ENCODE measurements around the gene ZFYVE27. TPM values are rescaled to one million over a fixed set of nuclear protein-coding genes. Genes with fewer than 3 reads are reported as not detected.

ZFYVE27 gene
- total RNA-seq, 1 donor from 2014 or later: 26.9 TPM

DNA sequence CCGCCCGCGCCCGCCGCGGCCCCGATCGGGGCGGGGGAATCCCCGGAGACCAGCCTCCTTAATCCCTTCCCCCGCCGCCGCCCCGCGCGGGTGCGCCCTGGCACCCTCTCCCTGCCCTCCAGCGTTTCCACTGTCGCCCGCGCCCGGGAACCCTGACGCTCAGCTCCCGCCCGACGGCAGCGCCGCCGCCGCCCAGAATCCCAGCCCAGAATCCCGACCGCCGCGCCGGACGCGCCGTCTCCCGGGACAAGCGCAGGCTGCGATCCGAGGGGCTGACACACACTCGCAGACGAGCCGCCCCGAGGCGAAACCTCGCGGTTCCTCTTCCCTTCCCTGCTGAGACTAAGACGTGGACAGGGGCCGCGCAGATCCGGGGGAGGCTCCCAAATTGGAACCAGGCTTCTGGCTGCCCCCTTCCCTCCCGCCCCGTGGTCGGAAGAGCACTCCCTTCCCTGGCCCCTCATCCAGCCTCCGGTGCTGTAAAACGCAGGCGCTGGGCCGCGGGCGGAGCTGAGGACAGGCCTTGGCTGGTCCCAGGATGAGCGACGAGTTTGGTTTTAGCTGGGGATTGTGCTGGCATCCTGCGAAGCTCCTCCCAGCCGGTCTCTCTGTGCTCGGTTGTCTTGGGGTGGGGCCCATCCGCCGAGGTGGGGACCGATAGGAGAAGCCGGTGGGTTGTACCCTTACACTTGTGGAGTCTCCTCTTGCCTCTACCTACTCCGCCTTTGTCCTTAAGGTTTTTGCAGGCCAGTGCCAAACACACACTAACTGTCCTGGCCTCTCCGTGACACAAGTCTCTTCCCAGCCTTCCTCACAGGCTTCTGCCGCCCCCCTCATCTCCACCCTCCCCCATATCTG is 22.3 kb upstream of the ZFYVE27 start:
- no peaks in the 10 kb centered on the region for H3K9me3 Mint-ChIP-seq
- TF ChIP-seq, protein P1, sequence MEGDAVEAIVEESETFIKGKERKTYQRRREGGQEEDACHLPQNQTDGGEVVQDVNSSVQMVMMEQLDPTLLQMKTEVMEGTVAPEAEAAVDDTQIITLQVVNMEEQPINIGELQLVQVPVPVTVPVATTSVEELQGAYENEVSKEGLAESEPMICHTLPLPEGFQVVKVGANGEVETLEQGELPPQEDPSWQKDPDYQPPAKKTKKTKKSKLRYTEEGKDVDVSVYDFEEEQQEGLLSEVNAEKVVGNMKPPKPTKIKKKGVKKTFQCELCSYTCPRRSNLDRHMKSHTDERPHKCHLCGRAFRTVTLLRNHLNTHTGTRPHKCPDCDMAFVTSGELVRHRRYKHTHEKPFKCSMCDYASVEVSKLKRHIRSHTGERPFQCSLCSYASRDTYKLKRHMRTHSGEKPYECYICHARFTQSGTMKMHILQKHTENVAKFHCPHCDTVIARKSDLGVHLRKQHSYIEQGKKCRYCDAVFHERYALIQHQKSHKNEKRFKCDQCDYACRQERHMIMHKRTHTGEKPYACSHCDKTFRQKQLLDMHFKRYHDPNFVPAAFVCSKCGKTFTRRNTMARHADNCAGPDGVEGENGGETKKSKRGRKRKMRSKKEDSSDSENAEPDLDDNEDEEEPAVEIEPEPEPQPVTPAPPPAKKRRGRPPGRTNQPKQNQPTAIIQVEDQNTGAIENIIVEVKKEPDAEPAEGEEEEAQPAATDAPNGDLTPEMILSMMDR (conservative IDR thresholded peaks at IDR 0.05): peak; percentile 17
- H3K27me3 Mint-ChIP-seq (ENCODE audit: low read depth): peaks cover 6% of the 10 kb centered on the region
- peak; percentile 45 for DNase-seq (ENCODE audit: low read depth, low spot score)
- peaks cover 62% of the 10 kb centered on the region for H3K4me1 Mint-ChIP-seq
- H3K4me3 Mint-ChIP-seq: peak overlapping the region; percentile 97
- H3K27ac Mint-ChIP-seq (ENCODE audit: unreplicated experiment): peak overlapping the region; percentile 50
- H3K36me3 Mint-ChIP-seq (ENCODE audit: low read depth): peaks cover 3% of the 10 kb centered on the region

DNA sequence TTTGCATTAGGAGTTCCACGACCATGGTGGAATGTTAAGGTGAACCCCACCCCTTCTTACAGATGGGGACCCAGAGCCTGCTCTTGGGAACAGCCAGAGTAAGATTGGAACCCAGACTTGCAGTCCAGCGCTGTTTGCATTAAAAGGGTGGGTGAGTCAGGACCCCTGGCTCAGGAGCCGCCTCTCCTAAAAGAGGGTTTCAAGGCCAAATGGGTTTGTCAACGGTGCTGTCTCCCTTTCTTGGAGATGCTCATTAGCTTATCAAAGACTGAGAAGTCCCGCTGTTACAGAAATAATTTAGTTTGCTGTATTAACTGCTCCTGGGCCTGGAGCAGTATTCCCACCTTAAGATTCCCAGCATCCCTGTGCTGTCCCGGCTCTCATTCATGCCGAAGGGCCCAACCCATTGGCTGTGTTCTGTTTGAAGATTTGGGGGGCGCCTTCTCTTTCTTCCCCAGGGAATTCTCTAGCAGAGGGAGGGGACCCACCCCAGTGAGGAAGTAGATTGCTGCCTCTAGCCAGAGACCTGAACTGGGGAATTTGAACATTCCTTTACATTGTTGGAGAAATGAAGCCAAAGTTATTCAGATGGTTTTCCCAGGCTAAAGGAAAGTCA is 21.6 kb upstream of the ZFYVE27 start:
- peaks cover 6% of the 10 kb centered on the region for H3K27me3 Mint-ChIP-seq (ENCODE audit: low read depth)
- H3K4me1 Mint-ChIP-seq: peaks cover 63% of the 10 kb centered on the region
- peak overlapping the region; percentile 50 for H3K27ac Mint-ChIP-seq (ENCODE audit: unreplicated experiment)
- H3K4me3 Mint-ChIP-seq: peak overlapping the region; percentile 97
- no peak for DNase-seq (ENCODE audit: low read depth, low spot score)
- no peaks in the 10 kb centered on the region for H3K9me3 Mint-ChIP-seq
- peaks cover 3% of the 10 kb centered on the region for H3K36me3 Mint-ChIP-seq (ENCODE audit: low read depth)
- TF ChIP-seq, protein P1 (conservative IDR thresholded peaks at IDR 0.05): no peak

DNA sequence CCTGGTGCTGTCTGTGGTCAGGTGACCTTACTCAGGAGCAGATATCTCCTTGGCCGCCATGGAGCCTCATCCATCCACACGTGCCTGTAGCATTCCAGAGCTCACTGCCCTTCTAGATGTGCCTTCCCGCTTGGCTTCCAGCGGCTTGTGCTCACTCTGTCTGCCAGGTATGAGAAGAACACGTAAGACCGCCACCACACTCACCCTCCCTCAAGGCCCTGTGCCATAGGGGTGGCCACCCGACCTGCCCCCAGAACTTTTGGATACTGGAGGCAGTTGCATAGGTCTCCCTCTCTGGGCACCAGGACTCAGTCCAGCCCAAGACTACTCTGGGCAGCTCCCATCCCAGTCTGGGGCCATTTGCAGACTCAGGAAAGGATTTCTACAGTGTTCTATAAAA is 19.3 kb upstream of the ZFYVE27 start:
- TF ChIP-seq, protein P1 (conservative IDR thresholded peaks at IDR 0.05): no peak
- H3K4me1 Mint-ChIP-seq: peaks cover 59% of the 10 kb centered on the region
- no peak for DNase-seq (ENCODE audit: low read depth, low spot score)
- no peaks in the 10 kb centered on the region for H3K9me3 Mint-ChIP-seq
- H3K27ac Mint-ChIP-seq (ENCODE audit: unreplicated experiment): peak overlapping the region; percentile 81
- H3K36me3 Mint-ChIP-seq (ENCODE audit: low read depth): peaks cover 3% of the 10 kb centered on the region
- H3K4me3 Mint-ChIP-seq: peak overlapping the region; percentile 77
- H3K27me3 Mint-ChIP-seq (ENCODE audit: low read depth): peaks cover 6% of the 10 kb centered on the region

DNA sequence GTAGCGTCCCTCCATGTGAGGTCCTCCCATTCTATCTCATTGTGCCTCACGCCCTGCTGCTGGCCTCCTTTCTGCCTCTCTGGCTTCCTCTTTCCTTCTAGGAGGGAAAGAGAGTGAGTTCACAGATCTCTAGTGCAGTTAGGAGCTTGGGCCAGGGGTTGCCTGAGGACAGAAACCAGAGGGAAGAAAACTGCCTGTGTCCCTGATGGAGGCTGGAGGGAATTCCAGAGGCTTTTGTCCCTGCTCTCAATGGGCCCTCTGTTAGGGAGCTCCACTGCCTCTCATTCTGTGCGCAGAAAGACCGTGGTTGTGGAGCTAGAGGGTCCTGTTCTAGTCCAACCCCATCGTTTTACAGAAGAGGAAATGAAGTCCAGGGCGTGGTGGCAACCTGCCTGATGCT is 18.8 kb upstream of the ZFYVE27 start:
- Mint-ChIP-seq H3K9me3 (no peaks in the 10 kb centered on the region), H3K4me1 (peaks cover 53% of the 10 kb centered on the region), H3K4me3 (peak overlapping the region; percentile 77), H3K36me3 (ENCODE audit: low read depth) (peaks cover 3% of the 10 kb centered on the region), H3K27ac (ENCODE audit: unreplicated experiment) (peak overlapping the region; percentile 81), H3K27me3 (ENCODE audit: low read depth) (peaks cover 4% of the 10 kb centered on the region)
- peak; percentile 35 for DNase-seq (ENCODE audit: low read depth, low spot score)
- TF ChIP-seq, protein P1 (conservative IDR thresholded peaks at IDR 0.05): no peak

DNA sequence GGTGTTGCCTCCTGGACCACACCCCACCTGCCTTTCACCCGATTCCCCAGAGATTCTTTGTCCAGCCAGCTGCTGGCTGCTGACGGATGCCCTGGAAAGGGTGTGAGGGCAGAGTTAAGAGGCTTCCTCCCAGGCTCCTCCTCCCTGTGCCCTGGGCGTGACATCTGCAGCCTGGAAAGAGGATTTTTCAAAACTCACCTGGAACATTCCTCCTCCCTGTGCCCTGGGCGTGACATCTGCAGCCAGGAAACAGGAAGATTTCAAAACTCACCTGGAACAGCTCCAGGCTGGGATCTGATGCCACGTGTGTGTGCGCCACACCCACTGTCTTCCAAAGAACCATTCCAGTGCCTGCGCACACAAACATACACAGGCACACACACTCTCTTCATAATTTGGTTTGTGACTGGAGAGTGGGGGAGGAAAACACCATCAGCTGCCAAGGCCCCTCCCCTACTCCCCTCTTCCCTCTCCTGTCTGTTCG is 18.2 kb upstream of the ZFYVE27 start:
- DNase-seq (ENCODE audit: low read depth, low spot score): no peak
- Mint-ChIP-seq H3K27ac (ENCODE audit: unreplicated experiment) (peak overlapping the region; percentile 81), H3K27me3 (ENCODE audit: low read depth) (peaks cover 4% of the 10 kb centered on the region), H3K4me3 (peak overlapping the region; percentile 77), H3K36me3 (ENCODE audit: low read depth) (peaks cover 3% of the 10 kb centered on the region), H3K4me1 (peaks cover 53% of the 10 kb centered on the region), H3K9me3 (no peaks in the 10 kb centered on the region)
- TF ChIP-seq, protein P1 (conservative IDR thresholded peaks at IDR 0.05): no peak

Data from neural crest cell (in vitro differentiated cells).